ENCODE measurements around the gene CDYL. TPM values are rescaled to one million over a fixed set of nuclear protein-coding genes. Genes with fewer than 3 reads are reported as not detected.

Gene CDYL
- polyA plus RNA-seq, 1 experiment, result 26.6 TPM

DNA sequence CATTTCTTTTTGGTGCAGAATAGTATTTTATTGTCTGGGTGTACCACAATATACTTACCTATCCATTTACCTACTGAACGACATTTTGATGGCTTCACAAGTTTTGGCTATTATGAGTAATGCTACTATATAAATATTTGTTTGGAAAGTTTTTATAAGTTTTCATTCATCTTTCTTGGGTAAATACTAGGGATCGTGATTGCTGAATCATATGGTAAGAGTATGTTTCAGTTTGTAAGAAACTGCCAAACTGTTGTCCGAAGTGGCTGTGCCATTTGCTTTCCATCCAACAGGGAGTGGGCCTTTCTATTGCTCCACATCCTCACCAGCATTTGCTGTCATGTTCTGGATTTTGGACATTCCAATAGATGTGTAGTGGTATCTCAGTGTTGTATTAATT, 104.2 kb downstream of the CDYL start:
- Histone ChIP-seq H3K9me3 (ENCODE audit: control insufficient read depth, insufficient read depth, low read length) (no peaks in the 10 kb centered on the region), H3K27me3 (ENCODE audit: control insufficient read depth, insufficient read depth, low read length) (no peaks in the 10 kb centered on the region), H3K4me3 (ENCODE audit: low read depth, low read length) (no peak overlapping the region), H3K27ac (ENCODE audit: low read depth, low read length) (no peak overlapping the region)
- ChIA-PET POLR2A (no interaction called here), CTCF (no interaction called here)
- DNase-seq (ENCODE audit: low read depth, low spot score), result no peak
- TF ChIP-seq, protein P1, sequence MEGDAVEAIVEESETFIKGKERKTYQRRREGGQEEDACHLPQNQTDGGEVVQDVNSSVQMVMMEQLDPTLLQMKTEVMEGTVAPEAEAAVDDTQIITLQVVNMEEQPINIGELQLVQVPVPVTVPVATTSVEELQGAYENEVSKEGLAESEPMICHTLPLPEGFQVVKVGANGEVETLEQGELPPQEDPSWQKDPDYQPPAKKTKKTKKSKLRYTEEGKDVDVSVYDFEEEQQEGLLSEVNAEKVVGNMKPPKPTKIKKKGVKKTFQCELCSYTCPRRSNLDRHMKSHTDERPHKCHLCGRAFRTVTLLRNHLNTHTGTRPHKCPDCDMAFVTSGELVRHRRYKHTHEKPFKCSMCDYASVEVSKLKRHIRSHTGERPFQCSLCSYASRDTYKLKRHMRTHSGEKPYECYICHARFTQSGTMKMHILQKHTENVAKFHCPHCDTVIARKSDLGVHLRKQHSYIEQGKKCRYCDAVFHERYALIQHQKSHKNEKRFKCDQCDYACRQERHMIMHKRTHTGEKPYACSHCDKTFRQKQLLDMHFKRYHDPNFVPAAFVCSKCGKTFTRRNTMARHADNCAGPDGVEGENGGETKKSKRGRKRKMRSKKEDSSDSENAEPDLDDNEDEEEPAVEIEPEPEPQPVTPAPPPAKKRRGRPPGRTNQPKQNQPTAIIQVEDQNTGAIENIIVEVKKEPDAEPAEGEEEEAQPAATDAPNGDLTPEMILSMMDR (IDR thresholded peaks at IDR 0.05; ENCODE audit: low read depth, low read length), result no peak

DNA sequence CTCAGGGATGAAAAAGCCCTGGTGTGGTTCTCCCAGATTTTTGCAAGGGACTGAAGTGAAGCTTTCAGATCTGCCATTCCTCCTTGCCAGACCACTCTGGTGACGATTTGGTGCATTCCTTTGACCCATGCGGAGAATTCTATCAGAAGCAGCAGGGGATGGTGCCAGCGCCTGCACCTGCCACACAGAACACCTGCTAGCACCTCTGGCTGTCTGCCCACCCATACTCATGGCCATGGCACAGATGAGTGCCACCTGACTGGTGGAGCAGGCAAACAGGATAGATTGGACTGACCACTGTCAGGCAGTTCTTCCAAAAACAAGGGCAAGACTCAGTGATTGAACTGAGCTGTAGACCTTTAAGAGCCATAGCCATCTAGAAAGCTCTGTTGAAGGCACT, 107.1 kb downstream of the CDYL start:
- Histone ChIP-seq H3K9me3 (ENCODE audit: control insufficient read depth, insufficient read depth, low read length) (no peaks in the 10 kb centered on the region), H3K27ac (ENCODE audit: low read depth, low read length) (no peak overlapping the region), H3K27me3 (ENCODE audit: control insufficient read depth, insufficient read depth, low read length) (no peaks in the 10 kb centered on the region), H3K4me3 (ENCODE audit: low read depth, low read length) (no peak overlapping the region)
- TF ChIP-seq, protein P1 (IDR thresholded peaks at IDR 0.05; ENCODE audit: low read depth, low read length), result no peak
- no peak for DNase-seq (ENCODE audit: low read depth, low spot score)
- POLR2A ChIA-PET, result no interaction called here
- CTCF ChIA-PET, result no interaction called here

DNA sequence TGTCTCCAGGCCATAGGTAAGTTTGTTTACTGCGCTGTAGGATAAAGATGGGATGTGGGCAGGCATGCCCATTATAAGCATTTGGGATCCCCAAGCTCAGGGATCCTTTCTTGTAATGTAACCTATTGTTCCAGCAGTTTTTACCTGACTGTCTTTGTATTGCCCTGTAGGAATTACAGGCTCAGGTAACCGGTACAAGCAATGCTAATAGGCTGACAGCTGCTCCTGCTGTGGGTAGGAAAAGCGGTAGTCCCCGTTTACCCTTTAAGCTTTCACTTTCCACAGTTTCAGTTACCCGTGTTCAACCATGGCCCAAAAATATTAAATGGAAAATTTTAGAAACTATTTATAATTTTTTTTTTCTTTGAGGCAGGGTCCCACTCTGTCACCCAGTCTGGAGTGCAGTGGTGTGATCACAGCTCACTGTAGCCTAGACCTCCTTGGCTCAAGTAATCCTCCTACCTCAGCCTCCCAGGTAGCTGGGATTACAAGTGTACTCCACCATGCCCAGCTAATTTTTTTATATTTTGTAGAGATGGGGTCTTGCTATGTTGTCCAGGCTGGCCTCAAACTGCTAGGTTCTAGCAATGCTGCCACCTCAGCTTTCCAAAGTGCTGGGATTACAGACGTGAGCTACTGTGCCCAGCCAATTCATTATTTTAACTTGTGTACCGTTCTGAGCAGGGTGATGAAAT, 108.6 kb downstream of the CDYL start:
- DNase-seq (ENCODE audit: low read depth, low spot score), result no peak
- Histone ChIP-seq H3K27me3 (ENCODE audit: control insufficient read depth, insufficient read depth, low read length) (no peaks in the 10 kb centered on the region), H3K9me3 (ENCODE audit: control insufficient read depth, insufficient read depth, low read length) (no peaks in the 10 kb centered on the region), H3K27ac (ENCODE audit: low read depth, low read length) (no peak overlapping the region), H3K4me3 (ENCODE audit: low read depth, low read length) (no peak overlapping the region)
- ChIA-PET POLR2A (interaction anchor here (0.6 kb wide), 1 partner anchor 749 kb away, joined by 3 read pairs; no protein-coding TSS in a partner anchor), CTCF (no interaction called here)
- TF ChIP-seq, protein P1 (IDR thresholded peaks at IDR 0.05; ENCODE audit: low read depth, low read length), result no peak

DNA sequence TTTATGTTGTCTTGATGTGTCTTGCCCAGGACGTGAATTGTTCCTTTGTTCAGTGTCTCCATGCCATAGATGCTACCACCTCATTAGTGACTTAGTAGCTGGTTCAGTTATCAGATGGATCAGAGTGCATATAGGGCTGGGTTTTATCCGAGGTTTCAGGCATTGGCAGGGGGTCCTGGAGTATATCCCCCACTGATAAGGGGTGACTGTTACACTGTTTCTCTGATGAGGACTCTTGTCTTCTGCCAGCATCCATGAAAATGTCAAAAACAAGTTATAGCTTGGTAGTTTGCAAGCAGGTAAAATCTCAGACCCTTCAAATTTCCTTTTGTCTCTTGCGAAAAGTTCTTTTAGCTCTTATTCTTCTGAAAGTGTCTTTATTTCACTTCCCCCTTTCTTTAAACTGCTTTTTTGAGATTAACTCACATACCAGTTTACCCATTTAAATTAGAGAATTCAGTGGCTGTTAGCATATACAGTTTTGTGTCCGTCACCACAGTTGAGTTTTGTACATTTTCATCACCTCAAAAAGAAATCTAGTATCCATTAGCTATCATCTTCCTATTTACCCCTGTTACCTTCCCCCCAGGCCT, 109.2 kb downstream of the CDYL start:
- TF ChIP-seq, protein P1 (IDR thresholded peaks at IDR 0.05; ENCODE audit: low read depth, low read length), result no peak
- H3K4me3 ChIP-seq (ENCODE audit: low read depth, low read length), result no peak overlapping the region
- ChIA-PET POLR2A (interaction anchor here (0.6 kb wide), 1 partner anchor 749 kb away, joined by 3 read pairs; no protein-coding TSS in a partner anchor), CTCF (interaction anchor here (0.5 kb wide), 1 partner anchor 479 kb away, joined by 9 read pairs; no protein-coding TSS in a partner anchor)
- no peaks in the 10 kb centered on the region for H3K27me3 ChIP-seq (ENCODE audit: control insufficient read depth, insufficient read depth, low read length)
- no peak for DNase-seq (ENCODE audit: low read depth, low spot score)
- H3K9me3 ChIP-seq (ENCODE audit: control insufficient read depth, insufficient read depth, low read length), result no peaks in the 10 kb centered on the region
- no peak overlapping the region for H3K27ac ChIP-seq (ENCODE audit: low read depth, low read length)

DNA sequence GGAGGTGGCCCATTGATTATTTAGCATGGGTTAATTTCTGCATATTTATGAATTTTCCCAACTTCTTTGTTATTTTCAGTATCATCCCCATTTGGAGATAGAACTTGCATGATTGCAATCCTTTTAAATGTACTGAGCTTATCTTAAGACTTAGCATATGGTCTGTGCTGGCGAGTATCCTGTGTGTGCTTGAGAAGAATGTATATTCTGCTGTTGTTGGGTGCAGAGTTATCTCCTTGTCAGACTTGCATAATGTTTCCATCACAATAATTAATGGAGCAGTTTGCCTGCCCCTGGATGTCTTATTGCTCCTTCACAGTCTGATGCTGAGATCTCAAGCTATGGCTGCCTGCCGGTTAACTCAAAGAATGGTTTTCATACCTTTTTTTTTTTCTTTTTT, 112.6 kb downstream of the CDYL start:
- no peaks in the 10 kb centered on the region for H3K27me3 ChIP-seq (ENCODE audit: control insufficient read depth, insufficient read depth, low read length)
- no peaks in the 10 kb centered on the region; the same call in 1 of the 2 replicates for H3K9me3 ChIP-seq (ENCODE audit: control insufficient read depth, insufficient read depth, low read length)
- ChIA-PET POLR2A (no interaction called here), CTCF (no interaction called here)
- H3K4me3 ChIP-seq (ENCODE audit: low read depth, low read length), result no peak overlapping the region
- H3K27ac ChIP-seq (ENCODE audit: low read depth, low read length), result no peak overlapping the region
- TF ChIP-seq, protein P1 (IDR thresholded peaks at IDR 0.05; ENCODE audit: low read depth, low read length), result no peak
- DNase-seq (ENCODE audit: low read depth, low spot score), result no peak

Data from AG04450 (cell line).